A549 (cell line): ENCODE data around the gene AGRP. TPM values are rescaled to one million over a fixed set of nuclear protein-coding genes. Genes with fewer than 3 reads are reported as not detected.

Experiments used
- ATAC-seq, 2 experiments: fragments of 200-7000 bp in 1 of 2; fragments of >200 bp in 1 of 2; cut with Nextera tagmentation in 1 of 2; cut with Tn5 transposase in 1 of 2; 3 replicates each; pipeline versions ENCODE4 v1.8.0 to v1.9.1; 2018 to 2020; ENCODE audit warnings: mild to moderate bottlenecking in 1 of 2, moderate library complexity in 1 of 2
- CTCF ChIA-PET: fragments of 300-600 bp; sonication (Branson Sonifier 250); formaldehyde crosslinking; extraction: SDS; loops from one replicate; lab custom pipeline; 2021; ENCODE audit warnings: antibody characterized with exemption, inconsistent platforms; lab: Yijun Ruan, JAX
- POLR2A ChIA-PET: fragments of 350-600 bp; formaldehyde crosslinking; extraction: SDS; loops from one replicate; lab custom pipeline; 2021; ENCODE audit warnings: antibody characterized with exemption, inconsistent platforms; lab: Yijun Ruan, JAX
- DNase-seq, 2 experiments: peaks; one replicate each; pipeline versions ENCODE4 v3.0.0 to v3.0.0-alpha.2; 2011 to 2016; ENCODE audit warnings: low read depth in 1 of 2, low spot score in 1 of 2
- FAIRE-seq: peaks from 2 replicates; lab custom pipeline; 2011; peaks lifted over from hg19 to GRCh38; lab: Jason Lieb, UNC
- H3K27ac ChIP-seq, 2 experiments: fragments of >200 bp; sonication (Bioruptor Twin); formaldehyde crosslinking; 3 replicates each; pipeline ENCODE4 v1.5.1; 2016 to 2017
- H3K4me1 ChIP-seq: fragments of >200 bp; sonication (Bioruptor Twin); formaldehyde crosslinking; 3 replicates; pipeline ENCODE4 v1.6.1; 2016
- H3K4me2 ChIP-seq: fragments of >200 bp; sonication (Bioruptor Twin); formaldehyde crosslinking; 3 replicates; pipeline ENCODE4 v1.6.1; 2016
- H3K4me3 ChIP-seq: fragments of >200 bp; sonication (Bioruptor Twin); formaldehyde crosslinking; 3 replicates; pipeline ENCODE4 v1.5.1; 2016
- H3K9me3 ChIP-seq: fragments of >200 bp; sonication (Bioruptor Twin); formaldehyde crosslinking; 3 replicates; pipeline ENCODE4 v1.6.1; 2016
- FOSL2 ChIP-seq, 2 experiments: fragments of 450-650 bp in 1 of 2; fragments of >200 bp in 1 of 2; sonication (Bioruptor Twin) in 1 of 2; formaldehyde crosslinking; IDR thresholded peaks; 2 replicates each; pipeline versions ENCODE4 v1.5.0 to v1.6.1; 2016 to 2020; ENCODE audit warnings: mild to moderate bottlenecking in 1 of 2, moderate library complexity in 1 of 2
- FOXS1 ChIP-seq: fragments of 250-450 bp; sonication (Bioruptor Pico); IDR thresholded peaks from 2 replicates; pipeline ENCODE4 v1.5.0; 2020; ENCODE audit warnings: mild to moderate bottlenecking, moderate library complexity
- HEYL ChIP-seq: fragments of 250-450 bp; sonication (Bioruptor Pico); IDR thresholded peaks from 2 replicates; pipeline ENCODE4 v1.8.0; 2021; ENCODE audit warnings: mild to moderate bottlenecking, moderate library complexity
- HOXB13 ChIP-seq: fragments of 250-450 bp; sonication (Bioruptor Pico); IDR thresholded peaks from 2 replicates; pipeline ENCODE4 v1.5.0; 2020; ENCODE audit warnings: low read depth, mild to moderate bottlenecking, moderate library complexity
- JUN ChIP-seq, 2 experiments: fragments of >200 bp; sonication (Bioruptor Twin); formaldehyde crosslinking; IDR thresholded peaks; 2 replicates in 1 of 2; 3 replicates in 1 of 2; pipeline ENCODE4 v1.6.1; 2016 to 2017
- KDM1A ChIP-seq: fragments of 200-600 bp; sonication (generic); IDR thresholded peaks from 2 replicates; pipeline ENCODE4 v1.6.1; 2016; ENCODE audit warnings: low read depth, mild to moderate bottlenecking
- MAFK ChIP-seq: fragments of 450-650 bp; IDR thresholded peaks from 2 replicates; pipeline ENCODE4 v1.6.1; 2014; ENCODE audit not compliant: partially characterized antibody
- POLR2AphosphoS2 ChIP-seq: conservative IDR thresholded peaks from 2 replicates; pipeline ENCODE4 v1.6.1; 2012; ENCODE audit warnings: low read length, improper control_type of control experiment, inconsistent platforms
- REST ChIP-seq: fragments of 200-600 bp; sonication (generic); IDR thresholded peaks from 2 replicates; pipeline ENCODE4 v1.6.1; 2016; ENCODE audit warnings: antibody characterized with exemption, mild to moderate bottlenecking, moderate library complexity
- TP53 ChIP-seq: fragments of 250-450 bp; sonication (Bioruptor Pico); IDR thresholded peaks from 2 replicates; pipeline ENCODE4 v1.5.0; 2021; ENCODE audit warnings: mild to moderate bottlenecking, moderate library complexity
- ZSCAN20 ChIP-seq: fragments of 250-450 bp; sonication (Bioruptor Pico); IDR thresholded peaks from 2 replicates; pipeline ENCODE4 v1.8.0; 2022; ENCODE audit warnings: mild to moderate bottlenecking, moderate library complexity
- WGBS: methylation state at CpG from one replicate; pipeline ENCODE4 v1.1.6; 2017; ENCODE audit errors: missing lambda C conversion rate; 5-methylcytosine and 5-hydroxymethylcytosine counted together
- polyA plus RNA-seq, 4 experiments: library from polyadenylated mRNA; depleted of rRNA in 3 of 4; stranded (reverse); fragments of >200 nt; fragmentation: RNase III in 1 of 4; extraction: RNeasy Plus Mini Kit Qiagen cat#74134 plus additional on column Dnase treatment in 1 of 4; gene quantifications; 2 replicates in 3 of 4; 3 replicates in 1 of 4; pipeline ENCODE4 v1.2.3, GENCODE V29; 2011 to 2017

The AGRP gene
- polyA plus RNA-seq, 2 of the 4 experiments (the other 2 are of a cell fraction): not detected

GRCh38 chr16:67454104-67454503, 29.2 kb downstream of the AGRP start:
- peaks cover 7% of the 10 kb centered on the region; the same call in 1 of the 3 replicates for H3K4me1 ChIP-seq
- ChIA-PET POLR2A (no interaction called here), CTCF (interaction anchor here (1.2 to 7.3 kb wide), 3 partner anchors 7 to 12 kb away, joined by 3 to 42 read pairs (median 29); no protein-coding TSS in a partner anchor)
- DNase-seq (no peak), ATAC-seq (no peak), FAIRE-seq (no peak)
- TF ChIP-seq KDM1A (no peak), FOSL2 (IDR thresholded peaks at IDR 0.05) (no peak), FOSL2 (CRISPR knock-in tag; IDR thresholded peaks at IDR 0.05) (no peak), REST (no peak), HEYL (CRISPR knock-in tag) (no peak), HOXB13 (CRISPR knock-in tag) (no peak)
- no peak overlapping the region for H3K4me2 ChIP-seq
- H3K9me3 ChIP-seq: no peaks in the 10 kb centered on the region
- WGBS: 76% methylated on average over 5 of the region's 5 CpGs
- H3K4me3 ChIP-seq: no peak overlapping the region
- no peak overlapping the region for H3K27ac ChIP-seq

GRCh38 chr16:67451704-67452435, 31.5 kb downstream of the AGRP start:
- ATAC-seq (peak in 1 of 2 experiments; percentile 50; a peak in 3 of 6 replicates), FAIRE-seq (no peak), DNase-seq (peak in 1 of 2 experiments; percentile 50)
- POLR2A ChIA-PET: interaction anchor here (0.6 kb wide), 1 partner anchor 20 kb away, joined by 4 read pairs; no protein-coding TSS in a partner anchor
- Histone ChIP-seq H3K9me3 (no peaks in the 10 kb centered on the region), H3K27ac (peak overlapping the region; percentile 18 to 42; a peak in 3 of 6 replicates), H3K4me3 (no peak overlapping the region), H3K4me2 (no peak overlapping the region), H3K4me1 (peaks cover 7% of the 10 kb centered on the region; the same call in 2 of the 3 replicates)
- CTCF ChIA-PET: interaction anchor here (0.8 to 17.9 kb wide), 11 partner anchors 8 to 182 kb away, joined by 3 to 207 read pairs (median 5); partner anchors contain the start of gene ATP6V0D1
- no peak for TF ChIP-seq TP53 (CRISPR knock-in tag)
- WGBS: 75% methylated on average over 2 of the region's 2 CpGs

GRCh38 chr16:67451061-67451703, 32.2 kb downstream of the AGRP start:
- peaks cover 13% of the 10 kb centered on the region for H3K4me1 ChIP-seq
- no peak overlapping the region for H3K4me3 ChIP-seq
- H3K27ac ChIP-seq: peak overlapping the region; percentile 18 to 42; a peak in 3 of 6 replicates
- DNase-seq (no peak), ATAC-seq (no peak), FAIRE-seq (no peak)
- H3K9me3 ChIP-seq: no peaks in the 10 kb centered on the region
- TF ChIP-seq FOXS1 (CRISPR knock-in tag): no peak
- TF ChIP-seq MAFK: peak; percentile 10
- TF ChIP-seq, all 56 proteins: peak for 1
- H3K4me2 ChIP-seq: no peak overlapping the region
- CTCF ChIA-PET: interaction anchor here (0.6 to 17.9 kb wide), 13 partner anchors 11 to 365 kb away, joined by 3 to 207 read pairs (median 4); partner anchors contain the start of genes KCTD19 and LRRC36
- 92% methylated on average over 12 of the region's 12 CpGs for WGBS
- POLR2A ChIA-PET: interaction anchor here (0.6 kb wide), 1 partner anchor 19 kb away, joined by 4 read pairs; no protein-coding TSS in a partner anchor

DNA sequence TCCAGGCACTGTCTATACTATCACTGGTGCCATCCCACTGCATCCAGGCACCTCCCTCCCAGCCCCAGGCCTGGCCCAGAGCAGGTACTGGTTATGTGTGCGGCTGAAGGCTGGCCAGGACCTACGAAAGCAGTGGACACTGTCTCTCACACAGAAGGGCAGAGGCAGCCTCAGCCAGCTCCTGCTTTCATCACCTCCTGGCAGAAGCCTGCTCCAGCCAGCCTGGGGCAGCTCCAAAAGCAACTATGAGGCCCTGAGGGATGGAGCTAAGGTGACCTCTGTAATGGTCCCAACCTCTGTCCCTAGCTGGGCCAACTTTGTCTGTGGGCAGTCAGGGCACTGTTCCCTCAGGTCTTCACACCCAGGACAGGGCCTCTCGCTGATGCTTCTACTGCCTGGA, 33.6 kb downstream of the AGRP start:
- H3K4me1 ChIP-seq: peaks cover 20% of the 10 kb centered on the region
- no peak for TF ChIP-seq ZSCAN20 (CRISPR knock-in tag)
- TF ChIP-seq MAFK: no peak
- no peak for TF ChIP-seq POLR2AphosphoS2
- TF ChIP-seq JUN (IDR thresholded peaks at IDR 0.05): no peak
- H3K4me2 ChIP-seq: no peak overlapping the region
- FAIRE-seq (no peak), ATAC-seq (no peak), DNase-seq (no peak)
- 92% methylated on average over 3 of the region's 3 CpGs for WGBS
- POLR2A ChIA-PET: no interaction called here
- no peak overlapping the region for H3K4me3 ChIP-seq
- H3K27ac ChIP-seq: no peak overlapping the region
- H3K9me3 ChIP-seq: no peaks in the 10 kb centered on the region
- CTCF ChIA-PET: interaction anchor here (1.0 to 17.9 kb wide), 5 partner anchors 16 to 189 kb away, joined by 3 to 207 read pairs (median 4); partner anchors contain the start of genes KCTD19 and LRRC36
